H7 (cell line): ENCODE data around the gene TRIM40. TPM values are rescaled to one million over a fixed set of nuclear protein-coding genes. Genes with fewer than 3 reads are reported as not detected.
"Not testable (repeated sequence)": the region's sequence is repeated elsewhere in the genome, so short reads cannot be mapped to it uniquely, and the experiment has no call there.

ENCODE experiments used
- DNase-seq: peaks from one replicate; pipeline ENCODE4 v3.0.0; 2012
- H3K27me3 ChIP-seq: 2 replicates; pipeline ENCODE4 v1.6.0; 2011; ENCODE audit warnings: mild to moderate bottlenecking, low read length; ENCODE audit not compliant: control insufficient read depth, insufficient read depth
- H3K36me3 ChIP-seq: replicated peaks from 2 replicates; pipeline ENCODE4 v1.5.1; 2011; ENCODE audit warnings: low read length; ENCODE audit not compliant: control insufficient read depth, insufficient read depth
- H3K4me3 ChIP-seq: 2 replicates; pipeline ENCODE4 v1.5.1; 2011; ENCODE audit warnings: low read depth, mild to moderate bottlenecking, control low read depth, low read length, moderate library complexity; ENCODE audit not compliant: insufficient read depth
- total RNA-seq: library from RNA; depleted of rRNA; stranded (reverse); fragments of >200 nt; shearing (Covaris generic); gene quantifications from 2 replicates; pipeline ENCODE4 v1.2.3, GENCODE V29; 2014

The TRIM40 gene
- total RNA-seq, 1 experiment from 2014 or later: not detected

- DNase-seq: peak; percentile 87
- Histone ChIP-seq H3K27me3 (peaks cover 74% of the 10 kb centered on the region), H3K4me3 (peak overlapping the region; percentile 46), H3K36me3 (no peaks in the 10 kb centered on the region)
These were observed 32.7 kb upstream of the TRIM40 start for GRCh38 chr6:30102970-30103871.

DNA sequence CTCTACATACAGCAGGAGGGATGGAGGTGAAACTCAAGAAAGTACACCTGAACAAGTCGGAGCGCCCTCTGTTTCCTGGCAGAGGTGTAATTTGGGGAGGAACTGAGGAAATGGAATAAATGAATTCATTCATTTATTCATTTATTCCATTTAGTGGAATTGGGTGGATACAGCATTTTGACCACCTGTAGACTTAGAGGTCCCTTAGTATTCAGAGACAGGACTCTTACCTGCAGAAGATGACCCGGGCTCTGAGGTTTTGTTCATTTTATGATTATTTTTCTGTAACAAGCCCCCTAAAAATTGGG, 32.1 kb upstream of the TRIM40 start:
- no peaks in the 10 kb centered on the region for H3K36me3 ChIP-seq
- DNase-seq: no peak
- H3K4me3 ChIP-seq: peak overlapping the region; percentile 46; the same call in 1 of the 2 replicates
- H3K27me3 ChIP-seq: peaks cover 72% of the 10 kb centered on the region

- Histone ChIP-seq H3K27me3 (peaks cover 65% of the 10 kb centered on the region), H3K4me3 (no peak overlapping the region), H3K36me3 (no peaks in the 10 kb centered on the region)
- no peak for DNase-seq
These were observed 31.3 kb upstream of the TRIM40 start for GRCh38 chr6:30104661-30105060.

GRCh38 chr6:30111266-30111856, 24.6 kb upstream of the TRIM40 start:
- no peak for DNase-seq
- Histone ChIP-seq H3K36me3 (no peaks in the 10 kb centered on the region), H3K4me3 (no peak overlapping the region), H3K27me3 (peaks cover 26% of the 10 kb centered on the region)

DNA sequence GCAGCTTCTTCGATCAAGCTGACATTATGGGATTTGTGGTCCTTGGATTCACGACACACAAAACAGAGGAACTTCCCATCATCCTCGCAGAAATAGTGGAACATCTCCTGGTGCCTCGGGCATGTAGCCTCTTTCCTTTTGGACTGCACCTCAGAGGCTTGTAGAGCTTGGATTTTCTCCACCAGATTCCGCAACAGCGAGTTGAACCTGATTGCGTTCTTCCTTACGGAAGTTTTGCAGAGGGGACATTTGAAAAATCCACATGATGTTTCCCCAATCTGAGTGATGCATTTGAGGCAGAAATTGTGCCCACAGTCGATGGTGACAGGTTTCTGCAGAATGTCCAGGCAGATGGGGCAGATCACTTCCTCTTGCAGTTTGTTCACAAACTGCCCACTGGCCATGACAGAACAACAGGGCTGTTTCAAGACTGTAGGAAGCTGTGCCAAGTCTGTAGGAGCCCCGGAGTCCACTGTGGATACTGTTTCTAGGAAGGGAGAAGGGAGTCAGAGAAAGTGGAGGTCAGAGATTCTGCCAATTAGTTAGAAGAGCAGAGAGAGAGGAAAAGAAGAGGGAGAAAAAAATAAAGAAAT, 23.4 kb upstream of the TRIM40 start:
- Histone ChIP-seq H3K36me3 (no peaks in the 10 kb centered on the region), H3K27me3 (peaks cover 26% of the 10 kb centered on the region), H3K4me3 (no peak overlapping the region)
- no peak for DNase-seq

- Histone ChIP-seq H3K4me3 (no peak within 1 kb of the TSS), H3K36me3 (no peaks in the 10 kb centered on the region), H3K27me3 (peaks cover 26% of the 10 kb centered on the region)
- DNase-seq: no peak
These were observed 22.8 kb upstream of the TRIM40 start, which contains the start of gene TRIM31 for GRCh38 chr6:30113003-30113759. TSS of gene TRIM31 (minus strand) at chr6:30113090. CDS start at chr6:30112805, 285 bp downstream.

GRCh38 chr6:30113841-30114240, 22.1 kb upstream of the TRIM40 start:
- H3K36me3 ChIP-seq: no peaks in the 10 kb centered on the region
- no peak for DNase-seq
- peaks cover 22% of the 10 kb centered on the region for H3K27me3 ChIP-seq
- H3K4me3 ChIP-seq: no peak overlapping the region

DNA sequence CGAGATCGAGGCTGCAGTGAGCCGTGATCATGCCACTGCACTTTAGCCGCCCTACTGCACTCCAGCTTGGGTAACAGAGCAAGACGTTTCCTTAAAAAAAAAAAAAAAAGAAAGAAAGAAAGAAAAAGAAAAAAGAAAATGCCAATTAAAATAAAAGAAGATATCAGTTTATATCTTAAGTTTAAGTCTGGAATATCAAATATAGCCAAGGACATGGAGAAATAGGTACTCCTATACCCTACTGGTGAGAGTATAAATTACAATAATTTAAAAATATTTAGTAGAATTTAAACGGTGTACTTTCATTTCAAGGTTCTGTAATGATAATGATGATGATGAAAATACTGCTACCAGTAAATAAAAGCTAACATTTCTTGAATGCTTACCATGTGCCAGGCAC, 19.2 kb upstream of the TRIM40 start:
- Histone ChIP-seq H3K27me3 (peaks cover 18% of the 10 kb centered on the region), H3K4me3 (no peak overlapping the region)
- no peak for DNase-seq

DNA sequence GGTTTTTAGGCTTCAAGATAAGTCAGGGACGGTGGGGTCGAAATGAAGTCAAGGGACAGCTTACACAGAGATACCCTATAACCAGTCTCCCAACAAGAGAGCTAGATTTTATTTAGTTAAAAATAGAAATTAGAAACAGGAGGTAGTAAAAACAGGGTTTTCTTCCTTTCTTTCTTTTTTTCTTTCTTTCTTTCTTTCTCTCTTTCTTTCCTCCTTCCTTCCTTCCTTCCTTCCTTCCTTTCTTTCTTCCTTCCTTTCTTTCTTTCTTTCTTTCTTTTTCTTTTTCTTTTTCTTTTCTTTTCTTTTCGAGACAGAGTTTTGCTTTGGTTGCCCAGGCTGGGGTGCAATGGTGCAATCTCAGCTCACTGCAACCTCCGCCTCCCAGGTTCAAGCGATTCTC, 17.2 kb upstream of the TRIM40 start:
- not testable (repeated sequence) for DNase-seq, H3K4me3 ChIP-seq, H3K36me3 ChIP-seq, H3K27me3 ChIP-seq

More for the DNA sequence above, 19.2 kb upstream of the TRIM40 start:
- H3K36me3 ChIP-seq: no peaks in the 10 kb centered on the region

- H3K27me3 ChIP-seq: peaks cover 13% of the 10 kb centered on the region
- no peak for DNase-seq
- no peak overlapping the region for H3K4me3 ChIP-seq
- no peaks in the 10 kb centered on the region for H3K36me3 ChIP-seq
These were observed 14.2 kb upstream of the TRIM40 start for GRCh38 chr6:30121446-30122366.

- peaks cover 21% of the 10 kb centered on the region for H3K27me3 ChIP-seq
- no peak for DNase-seq
- no peaks in the 10 kb centered on the region for H3K36me3 ChIP-seq
- no peak overlapping the region for H3K4me3 ChIP-seq
These were observed 13.4 kb upstream of the TRIM40 start for GRCh38 chr6:30122515-30122914.

DNA sequence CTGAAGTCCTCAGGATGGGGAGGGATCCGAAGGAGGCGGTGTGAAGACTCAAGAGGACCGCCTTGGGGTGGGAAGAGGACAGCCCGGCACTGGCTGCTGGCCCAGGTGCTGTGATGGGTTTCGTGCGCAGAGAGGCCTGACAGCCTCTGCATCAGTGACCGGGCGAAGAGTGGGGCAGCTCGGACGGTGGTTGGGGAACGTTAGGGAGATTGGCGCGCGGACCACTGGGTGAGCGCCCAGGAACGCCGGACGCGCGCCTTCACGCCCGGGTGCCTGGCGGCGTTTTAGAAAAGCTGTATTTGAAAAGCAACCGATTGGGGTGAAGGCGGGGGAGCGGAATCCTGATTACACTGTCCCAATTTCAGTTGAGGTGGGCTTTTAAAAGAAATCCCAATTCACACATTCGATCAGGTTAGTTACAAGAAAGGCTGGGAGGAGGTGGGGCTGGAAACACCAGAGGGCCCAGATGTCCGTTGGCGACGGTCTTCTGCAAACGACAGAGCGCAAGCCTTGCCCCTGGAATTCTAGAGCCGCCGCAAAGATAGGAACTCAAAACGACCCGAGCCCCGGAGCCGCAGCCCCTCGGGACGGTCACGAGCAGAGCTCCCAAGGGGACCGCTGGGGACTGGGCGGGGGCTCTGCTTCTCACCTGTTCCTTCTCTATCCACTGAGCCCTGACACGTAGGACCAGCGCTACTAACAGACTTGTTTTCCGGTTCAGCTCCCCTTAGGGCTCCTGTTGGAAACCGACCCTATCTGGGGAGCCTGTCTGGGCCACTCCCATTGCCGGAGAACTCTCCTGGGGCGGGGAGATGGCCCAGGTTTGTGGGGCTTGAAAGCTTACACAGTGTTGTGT, 8.5 kb upstream of the TRIM40 start:
- H3K36me3 ChIP-seq: no peaks in the 10 kb centered on the region
- DNase-seq: peak; percentile 73
- H3K27me3 ChIP-seq: peaks cover 64% of the 10 kb centered on the region
- H3K4me3 ChIP-seq: peak overlapping the region; percentile 32
